HG03457 (cell line): ENCODE results near the gene GJA3.
"Not testable (repeated sequence)": the region's sequence is repeated elsewhere in the genome, so short reads cannot be mapped to it uniquely, and the experiment has no call there.

Experiments used
- ATAC-seq: cut with Tn5 transposase; IDR thresholded peaks from one replicate; pipeline ENCODE4 v1.9.1; 2021; ENCODE audit warnings: moderate number of reproducible peaks; ENCODE audit not compliant: unreplicated experiment

The GJA3 gene

DNA sequence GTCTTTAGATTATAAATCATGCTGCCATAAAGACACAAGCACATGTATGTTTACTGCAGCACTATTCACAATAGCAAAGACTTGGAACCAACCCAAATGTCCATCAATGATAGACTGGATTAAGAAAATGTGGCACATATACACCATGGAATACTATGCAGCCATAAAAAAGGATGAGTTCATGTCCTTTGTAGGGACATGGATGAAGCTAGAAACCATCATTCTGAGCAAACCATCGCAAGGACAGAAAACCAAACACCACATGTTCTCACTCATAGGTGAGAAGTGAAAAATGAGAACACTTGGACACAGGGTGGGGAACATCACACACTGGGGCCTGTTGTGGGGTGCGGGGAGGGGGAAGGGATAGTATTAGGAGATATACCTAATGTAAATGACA, 7.6 kb downstream of the GJA3 start:
- not testable (repeated sequence) for ATAC-seq

DNA sequence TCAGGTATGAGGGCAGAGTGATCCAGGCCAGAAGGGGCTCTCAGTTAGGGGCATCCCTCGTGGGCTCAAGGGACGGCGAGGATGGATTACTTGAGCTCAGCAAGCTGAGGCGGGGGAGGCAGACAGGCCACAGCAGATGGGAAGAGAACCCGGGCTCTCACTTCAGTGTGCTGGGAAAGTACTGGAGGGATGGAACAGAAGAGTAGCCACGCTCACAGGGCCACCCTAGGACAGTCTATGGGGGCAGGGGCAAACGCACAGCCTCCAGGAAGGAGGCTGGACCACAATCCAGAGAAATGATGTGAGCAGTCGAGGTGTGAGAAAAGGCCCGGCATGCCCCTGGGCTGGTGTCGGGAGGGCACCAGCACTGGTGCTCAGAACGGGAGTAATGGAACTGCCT, 9.2 kb downstream of the GJA3 start:
- ATAC-seq: no peak

DNA sequence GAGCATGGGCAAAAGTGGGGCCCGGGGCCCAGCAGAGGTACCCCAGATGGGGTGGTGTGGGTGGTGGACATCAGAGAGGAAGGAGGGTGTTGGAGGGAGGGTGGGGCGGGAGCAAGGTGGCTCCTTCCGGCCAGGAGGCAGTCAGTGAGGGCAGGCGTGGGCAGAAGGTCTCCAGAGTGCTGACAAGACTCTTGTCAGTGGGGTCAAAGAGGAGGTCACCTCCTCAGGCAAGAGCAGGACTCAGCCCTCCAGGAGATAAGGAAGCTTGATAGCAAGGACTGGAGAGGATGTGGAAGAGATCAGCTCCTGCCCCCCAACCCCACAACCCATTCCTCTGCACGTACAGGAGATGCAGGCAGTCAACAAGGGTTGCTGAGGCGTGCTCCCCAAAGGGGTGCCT, 9.8 kb downstream of the GJA3 start:
- no peak for ATAC-seq

DNA sequence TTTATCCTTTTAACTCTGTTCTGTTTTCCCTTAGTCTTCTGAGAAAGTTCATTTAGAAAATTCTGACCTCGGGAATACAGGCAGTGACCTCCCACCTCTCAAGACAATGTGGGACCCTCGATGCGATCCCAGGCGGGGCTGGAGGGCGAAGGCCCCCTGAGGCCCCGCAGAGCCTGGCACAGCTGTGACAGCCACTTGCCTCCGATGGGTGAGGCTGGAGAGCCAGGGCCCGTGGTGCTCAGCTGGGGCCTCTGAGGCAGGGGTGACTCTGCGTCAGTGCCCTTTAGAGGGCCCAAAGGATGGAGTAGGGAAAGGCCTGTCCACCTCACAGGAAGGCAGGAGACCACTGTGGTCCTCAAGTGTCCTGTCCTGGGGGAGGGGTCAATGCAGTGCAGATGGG, 10.3 kb downstream of the GJA3 start:
- no peak for ATAC-seq

GRCh38 chr13:20149762-20150161, 11.1 kb downstream of the GJA3 start:
- no peak for ATAC-seq

DNA sequence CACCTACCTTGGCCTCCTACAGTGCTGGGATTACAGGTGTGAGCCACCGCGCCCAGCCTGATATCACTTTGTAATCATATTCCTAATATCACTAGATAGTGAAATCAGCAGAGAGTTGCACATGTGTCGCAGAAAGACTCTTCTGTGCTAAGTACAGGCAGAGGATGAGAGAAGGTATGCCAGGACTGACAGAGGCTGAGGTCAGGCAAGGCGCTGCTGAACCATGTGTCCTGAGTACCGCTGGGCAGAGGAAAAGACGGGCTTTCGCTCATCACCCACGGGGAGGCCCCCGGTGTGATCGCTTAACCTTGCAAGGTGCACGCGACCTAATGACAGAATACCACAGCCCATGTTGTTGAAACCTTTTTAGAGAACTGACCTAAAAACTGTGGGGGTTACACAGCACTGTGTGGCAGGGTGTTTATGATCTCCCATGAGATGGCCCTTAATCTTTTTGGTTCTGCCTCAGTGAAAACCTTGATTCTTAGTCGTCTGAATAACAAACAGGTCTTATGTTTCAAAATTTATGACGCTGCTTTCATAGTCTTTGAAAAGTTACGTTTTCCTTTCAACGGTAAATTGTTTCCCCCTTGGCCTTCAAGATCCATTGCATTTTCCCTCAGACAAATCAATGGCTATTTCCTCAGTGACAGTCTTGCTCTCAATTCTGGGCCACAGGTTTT, 12.2 kb downstream of the GJA3 start:
- ATAC-seq: no peak

- ATAC-seq: no peak
These were observed 14.5 kb downstream of the GJA3 start for GRCh38 chr13:20146381-20146780.

GRCh38 chr13:20145521-20145920, 15.3 kb downstream of the GJA3 start:
- no peak for ATAC-seq

GRCh38 chr13:20144141-20144850, 16.6 kb downstream of the GJA3 start:
- no peak for ATAC-seq

DNA sequence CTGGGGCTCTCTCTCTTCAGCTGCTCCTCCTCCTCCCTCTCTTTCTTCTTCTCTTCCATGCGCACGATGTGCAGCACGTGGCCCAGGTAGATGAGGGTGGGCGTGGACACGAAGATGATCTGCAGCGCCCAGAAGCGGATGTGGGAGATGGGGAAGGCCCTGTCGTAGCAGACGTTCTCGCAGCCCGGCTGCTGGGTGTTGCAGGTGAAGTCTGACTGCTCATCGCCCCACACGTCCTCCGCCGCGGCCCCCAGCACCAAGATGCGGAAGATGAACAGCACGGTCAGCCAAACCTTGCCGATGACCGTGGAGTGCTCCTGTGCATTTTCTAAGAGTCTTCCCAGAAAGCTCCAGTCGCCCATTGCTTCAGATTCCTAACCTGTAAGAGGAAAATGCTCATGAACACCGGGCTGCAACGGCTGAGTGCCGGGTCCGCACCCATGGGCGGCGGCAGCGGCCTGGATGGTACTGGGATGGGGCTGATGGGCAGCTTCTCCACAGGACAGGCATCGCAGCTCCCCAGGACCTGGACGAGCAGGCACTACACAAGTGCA, 17.8 kb downstream of the GJA3 start:
- no peak for ATAC-seq

DNA sequence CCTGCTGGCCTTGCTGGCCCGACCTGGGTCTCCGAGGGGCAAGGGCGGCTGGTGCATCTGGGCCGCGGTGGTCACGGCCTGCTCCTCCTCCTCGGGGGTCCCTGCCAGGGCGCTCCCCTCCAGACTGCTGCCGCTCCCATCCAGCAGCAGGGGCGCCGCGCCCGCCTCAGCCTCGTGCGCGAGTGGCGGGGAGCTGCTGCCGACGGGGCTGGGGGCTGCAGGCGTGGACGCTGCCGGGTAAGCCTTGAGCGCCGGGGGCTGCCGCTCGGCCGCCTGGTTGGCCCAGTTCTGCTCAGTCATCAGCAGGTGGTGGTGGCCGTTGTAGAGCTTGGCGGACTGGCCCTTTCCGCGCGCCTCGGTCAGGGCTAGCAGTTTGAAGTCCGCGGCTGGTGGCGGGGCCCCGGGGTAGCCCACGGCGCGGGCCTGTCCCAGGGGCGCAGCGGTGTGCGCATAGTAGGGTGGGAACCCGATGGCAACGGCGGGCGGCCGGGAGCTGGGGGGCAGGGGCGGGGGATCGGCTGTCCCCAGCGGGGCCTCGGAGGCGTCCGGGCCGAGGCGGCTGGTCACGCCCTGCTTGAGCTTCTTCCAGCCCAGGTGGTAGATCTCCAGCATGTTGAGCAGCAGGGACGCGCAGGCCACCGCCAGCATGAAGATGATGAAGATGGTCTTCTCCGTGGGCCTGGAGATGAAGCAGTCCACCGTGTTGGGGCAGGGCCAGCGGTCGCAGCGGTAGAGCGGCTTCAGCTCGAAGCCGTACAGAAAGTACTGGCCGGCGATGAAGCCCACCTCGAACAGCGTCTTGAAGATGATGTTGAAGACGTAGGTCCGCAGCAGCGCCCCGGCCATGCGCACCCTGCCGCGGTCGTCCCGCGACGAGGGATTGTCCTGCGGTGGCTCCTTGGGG, 18.6 kb downstream of the GJA3 start:
- no peak for ATAC-seq

DNA sequence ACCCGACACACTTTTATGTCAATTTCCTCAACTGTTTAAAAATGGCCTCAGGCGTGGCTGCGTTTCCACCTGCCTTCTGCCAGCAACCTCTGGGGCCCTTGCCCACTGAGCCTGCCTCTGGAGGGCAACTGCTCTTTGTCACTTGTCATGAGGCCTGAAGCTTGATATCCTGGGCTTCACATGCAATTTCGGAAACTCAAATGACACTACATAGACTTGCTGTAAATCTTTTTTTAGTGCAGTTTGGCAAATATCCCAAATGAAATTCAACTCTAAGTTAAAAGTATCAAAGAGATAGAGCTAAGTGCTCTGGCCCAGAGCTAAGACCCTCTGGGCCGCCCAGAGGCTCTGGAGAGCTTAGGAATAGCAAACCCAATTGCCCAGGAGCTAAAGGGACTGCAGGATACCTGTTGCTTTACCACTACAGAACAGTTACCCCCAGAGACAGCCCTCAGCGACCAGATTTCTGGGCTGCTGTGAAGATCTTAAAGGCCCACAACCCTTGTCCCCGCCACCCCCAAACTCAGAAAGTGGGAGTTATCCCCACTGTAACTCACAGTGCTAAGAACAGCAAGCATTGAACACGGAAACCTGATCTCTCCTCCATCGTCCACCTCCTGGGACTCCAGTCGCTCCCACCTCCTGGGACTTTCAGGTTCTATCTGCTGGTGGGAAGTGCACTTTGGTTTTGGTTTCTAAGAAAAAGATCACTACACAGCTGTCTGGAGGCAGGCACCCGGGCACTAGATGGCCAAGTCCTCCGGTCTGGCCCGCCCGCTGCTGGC, 19.4 kb downstream of the GJA3 start:
- ATAC-seq: no peak

DNA sequence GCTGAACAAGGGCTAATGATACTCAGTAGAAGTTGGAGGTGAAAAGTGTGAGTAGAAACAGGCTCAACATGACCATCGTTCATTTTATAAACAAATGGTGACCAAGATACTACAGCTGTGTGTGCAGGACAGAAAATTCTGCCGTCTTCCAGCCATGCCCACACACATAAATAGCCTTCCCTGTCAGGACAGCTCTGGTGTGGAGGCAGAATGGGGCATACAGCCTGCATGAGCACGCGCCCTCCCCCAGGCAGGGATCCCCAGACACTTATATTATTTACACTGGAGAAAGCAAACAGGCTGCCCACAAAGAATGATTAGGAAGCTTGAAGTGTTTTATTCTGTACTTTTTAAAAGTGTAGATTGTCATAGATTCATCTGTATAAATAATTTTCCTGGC, 20.4 kb downstream of the GJA3 start:
- no peak for ATAC-seq

DNA sequence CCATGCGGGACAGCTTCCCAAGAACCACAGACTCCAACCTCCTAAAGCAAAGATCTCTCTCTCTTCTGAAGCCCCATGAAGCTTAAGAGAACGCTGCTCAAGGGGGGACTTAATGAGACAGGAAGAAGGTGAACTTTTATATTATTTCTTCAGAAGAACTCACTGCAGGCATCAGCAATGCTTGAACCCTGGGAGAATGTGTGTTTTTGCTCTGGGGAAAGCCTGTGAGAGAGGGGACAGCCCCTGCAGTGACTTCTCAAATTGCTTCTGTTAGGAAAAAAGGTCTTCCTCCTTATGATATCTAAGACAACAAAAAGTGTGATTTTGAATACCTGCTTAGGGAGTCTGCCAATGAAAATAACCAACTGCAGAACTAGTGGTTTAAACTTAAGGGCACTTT, 23.0 kb downstream of the GJA3 start:
- no peak for ATAC-seq

- no peak for ATAC-seq
These were observed 23.8 kb downstream of the GJA3 start for GRCh38 chr13:20136781-20137703.

DNA sequence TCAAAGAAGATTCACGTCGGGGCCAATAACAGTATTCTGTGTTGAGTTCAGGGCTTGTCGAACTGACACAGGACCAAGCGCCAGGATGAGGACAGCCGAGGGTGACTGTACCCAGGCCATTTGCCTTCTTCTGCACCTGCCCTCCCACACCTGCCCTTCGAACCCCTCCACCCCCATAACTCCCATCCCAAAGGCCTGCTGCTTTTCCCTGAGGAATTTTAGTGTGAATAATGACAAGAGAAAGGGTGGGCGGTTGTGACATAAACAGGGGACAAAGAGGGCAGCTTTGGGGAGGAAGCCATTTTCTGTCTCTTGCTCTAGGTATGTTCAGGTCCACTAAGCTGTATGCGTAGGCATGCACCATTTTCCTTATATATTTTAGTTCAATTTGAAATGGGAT, 26.1 kb downstream of the GJA3 start:
- ATAC-seq: no peak

GRCh38 chr13:20132052-20132634, 28.7 kb downstream of the GJA3 start:
- ATAC-seq: no peak

- ATAC-seq: no peak
These were observed 29.6 kb downstream of the GJA3 start for GRCh38 chr13:20131057-20131832.
